Adipose tissue (tissue), 3 donors: ENCODE measurements around the gene ST3GAL2. TPM values are rescaled to one million over a fixed set of nuclear protein-coding genes. Genes with fewer than 3 reads are reported as not detected.

Experiments used
- H3K27ac ChIP-seq: one replicate; pipeline ENCODE4 v1.5.1; 2013; ENCODE audit warnings: low read depth, low read length
- WGBS, 3 donors: extraction: QIAGEN DNeasy Blood & Tissue Kit; methylation state at CpG; one replicate each; pipeline ENCODE4 v1.1.7; 2013; 5-methylcytosine and 5-hydroxymethylcytosine counted together
- polyA plus RNA-seq, 3 donors: library from polyadenylated mRNA; stranded (reverse); fragments of 200-250 nt; gene quantifications; one replicate each; pipeline ENCODE4 v1.2.3, GENCODE V29; 2013
- donor health status: healthy with polysubstance abuse.
- donor health status: Bipolar disorder and iron deficiency.
- donor health status: healthy.

The ST3GAL2 gene, protein sequence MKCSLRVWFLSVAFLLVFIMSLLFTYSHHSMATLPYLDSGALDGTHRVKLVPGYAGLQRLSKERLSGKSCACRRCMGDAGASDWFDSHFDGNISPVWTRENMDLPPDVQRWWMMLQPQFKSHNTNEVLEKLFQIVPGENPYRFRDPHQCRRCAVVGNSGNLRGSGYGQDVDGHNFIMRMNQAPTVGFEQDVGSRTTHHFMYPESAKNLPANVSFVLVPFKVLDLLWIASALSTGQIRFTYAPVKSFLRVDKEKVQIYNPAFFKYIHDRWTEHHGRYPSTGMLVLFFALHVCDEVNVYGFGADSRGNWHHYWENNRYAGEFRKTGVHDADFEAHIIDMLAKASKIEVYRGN
- 10 to 100 TPM in 2 of 3 donors, 1 to 10 TPM in 1; 3.3 to 11.9 (median 10.5) TPM for polyA plus RNA-seq

DNA sequence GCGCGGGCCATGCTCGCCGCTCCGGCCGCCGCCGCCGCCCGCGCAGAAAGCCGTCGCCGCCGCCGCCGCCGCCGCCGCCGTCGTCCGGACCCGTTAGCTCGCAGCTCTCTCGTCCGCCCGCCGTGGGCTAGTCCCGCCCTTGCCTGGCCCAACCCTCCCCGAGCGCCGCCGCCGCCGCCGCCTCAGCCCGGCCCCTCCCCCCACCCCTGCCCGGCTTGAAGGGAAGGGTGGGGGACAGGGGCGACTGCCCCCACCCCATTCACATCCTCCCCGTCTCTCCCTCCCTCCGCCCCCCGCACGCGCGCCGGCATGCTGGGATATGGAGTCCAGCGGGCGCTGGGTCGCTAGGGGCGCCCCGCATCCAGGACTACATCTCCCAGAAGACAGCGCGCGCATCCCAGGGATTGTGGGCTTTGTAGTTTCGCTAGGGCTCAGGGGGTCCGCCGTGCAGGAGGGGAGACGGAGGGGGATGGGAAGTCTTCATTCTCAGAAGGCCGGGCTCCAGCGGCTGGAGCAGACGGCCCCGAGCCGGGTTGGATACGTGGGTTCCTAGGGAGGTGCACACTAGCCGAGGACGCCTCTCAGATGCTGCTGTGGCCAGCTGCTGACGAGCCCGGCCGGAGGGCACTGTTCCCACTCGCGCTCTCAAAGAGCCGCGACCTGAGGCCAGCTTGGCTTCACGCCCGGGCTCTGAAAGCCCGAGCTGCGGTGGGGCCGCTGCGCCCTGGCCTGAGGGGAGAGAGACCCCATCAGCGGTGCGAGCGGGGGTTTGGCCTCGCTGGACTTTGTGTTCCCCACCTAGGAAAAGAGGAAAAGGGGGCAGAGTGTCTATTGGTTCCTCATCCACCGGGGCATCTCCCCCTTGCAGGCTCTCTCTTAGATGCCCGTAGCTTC is at the start of gene ST3GAL2:
Gene ST3GAL2, minus strand, starts transcription at position 132 of the 894 bp plus-strand sequence. CDS start 40,570 bp downstream, outside the sequence.
- 1 to 2% (median 1%) methylated on average over 33 to 85 of the region's 86 CpGs for WGBS, 3 donors
- no peak within 1 kb of the TSS for H3K27ac ChIP-seq

DNA sequence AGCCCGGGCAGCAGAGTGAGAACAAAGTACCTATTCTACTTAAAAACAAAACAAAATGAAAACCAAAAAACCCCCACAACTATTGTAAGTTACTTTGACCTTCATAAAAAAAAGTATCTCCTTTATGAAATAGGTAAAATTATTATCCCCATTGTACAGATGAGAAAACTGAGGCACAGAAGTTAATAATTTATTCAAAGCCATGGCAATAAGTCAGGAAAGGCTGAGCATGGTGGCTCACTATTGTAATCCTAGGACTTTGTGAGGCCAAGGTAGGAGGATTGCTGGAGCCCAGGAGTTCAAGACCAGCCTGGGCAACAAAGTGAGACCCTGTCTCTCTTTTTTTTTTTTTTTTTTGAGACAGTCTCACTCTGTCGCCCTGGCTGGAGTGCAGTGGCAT is 46.0 kb upstream of the ST3GAL2 start:
- 95 to 98% (median 96%) methylated on average over 2 of the region's 2 CpGs for WGBS, 3 donors

DNA sequence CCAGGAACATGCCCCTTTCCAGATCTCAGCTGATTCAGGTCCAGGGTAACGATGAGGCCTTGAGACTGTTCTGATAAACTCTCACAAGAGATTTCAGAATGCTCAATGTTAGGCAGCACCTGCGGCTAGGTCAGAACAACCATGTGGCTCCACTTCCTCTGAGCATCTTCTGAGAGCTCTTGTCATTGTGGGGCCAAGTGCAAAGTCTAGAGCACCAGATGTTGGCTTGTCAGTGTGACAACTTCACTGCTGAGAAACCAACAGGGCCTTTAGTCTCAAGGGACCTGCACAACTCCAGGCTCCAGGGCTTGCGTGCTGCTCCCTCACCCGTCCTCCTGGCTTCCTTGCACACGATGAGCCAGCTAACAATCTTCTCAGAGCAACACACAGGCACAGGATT is 44.5 kb upstream of the ST3GAL2 start:
- no peak overlapping the region for H3K27ac ChIP-seq
- 78 to 94% (median 90%) methylated on average over 5 of the region's 5 CpGs for WGBS, 3 donors

More for the DNA sequence above, 46.0 kb upstream of the ST3GAL2 start:
- no peak overlapping the region for H3K27ac ChIP-seq

DNA sequence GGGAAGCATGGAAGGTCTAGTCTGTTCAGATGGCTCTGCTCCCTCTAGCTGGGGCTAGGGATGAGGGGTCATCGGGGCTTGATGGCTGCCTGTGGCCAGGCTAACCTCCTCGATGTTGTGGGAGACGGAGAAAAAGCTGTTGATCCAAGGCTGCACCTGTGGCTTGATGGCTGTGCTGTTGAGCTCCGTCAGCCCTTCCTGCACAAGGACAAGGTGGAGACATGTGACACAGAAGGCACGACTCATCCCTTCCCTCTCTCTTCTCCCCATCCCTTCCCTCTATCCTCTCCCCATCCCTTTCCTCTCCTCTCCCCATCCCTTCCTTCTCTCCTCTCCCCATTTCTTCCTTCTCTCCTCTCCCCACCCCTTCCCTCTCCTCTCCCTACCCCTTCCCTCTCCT is 43.7 kb upstream of the ST3GAL2 start:
- 85 to 89% (median 88%) methylated on average over 5 of the region's 5 CpGs for WGBS, 3 donors
- H3K27ac ChIP-seq = no peak overlapping the region

DNA sequence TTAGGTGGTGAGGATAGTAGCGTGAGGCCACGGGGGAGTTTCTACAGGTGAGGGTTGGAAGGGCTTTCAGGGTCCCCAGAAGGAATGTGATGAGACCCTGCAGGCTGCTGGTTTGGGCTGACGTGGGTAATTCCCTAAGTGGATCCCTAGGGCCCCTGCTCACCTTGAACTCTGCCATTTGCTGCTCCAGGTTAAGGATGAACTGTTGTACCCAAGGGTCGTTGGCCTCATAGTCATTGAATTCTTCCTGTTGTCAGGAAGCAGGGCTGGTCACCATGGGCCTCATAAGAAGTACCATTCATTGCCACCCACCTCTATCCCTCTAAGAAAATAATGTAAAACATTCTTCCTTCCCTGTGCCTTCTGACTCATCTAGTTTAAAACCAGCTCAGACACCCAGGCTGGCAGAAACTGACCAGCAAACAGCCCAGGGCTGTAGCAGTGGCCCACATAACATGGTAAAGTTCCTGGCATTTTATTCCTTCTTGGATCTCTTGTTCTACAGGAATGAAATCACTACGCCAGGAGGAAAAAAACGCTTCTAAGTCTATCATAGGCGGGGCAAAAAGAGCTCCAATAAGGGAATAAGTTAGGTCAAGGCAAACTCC is 43.1 kb upstream of the ST3GAL2 start:
- WGBS, 3 donors = 91 to 92% (median 91%) methylated on average over 7 of the region's 7 CpGs
- H3K27ac ChIP-seq = no peak overlapping the region

DNA sequence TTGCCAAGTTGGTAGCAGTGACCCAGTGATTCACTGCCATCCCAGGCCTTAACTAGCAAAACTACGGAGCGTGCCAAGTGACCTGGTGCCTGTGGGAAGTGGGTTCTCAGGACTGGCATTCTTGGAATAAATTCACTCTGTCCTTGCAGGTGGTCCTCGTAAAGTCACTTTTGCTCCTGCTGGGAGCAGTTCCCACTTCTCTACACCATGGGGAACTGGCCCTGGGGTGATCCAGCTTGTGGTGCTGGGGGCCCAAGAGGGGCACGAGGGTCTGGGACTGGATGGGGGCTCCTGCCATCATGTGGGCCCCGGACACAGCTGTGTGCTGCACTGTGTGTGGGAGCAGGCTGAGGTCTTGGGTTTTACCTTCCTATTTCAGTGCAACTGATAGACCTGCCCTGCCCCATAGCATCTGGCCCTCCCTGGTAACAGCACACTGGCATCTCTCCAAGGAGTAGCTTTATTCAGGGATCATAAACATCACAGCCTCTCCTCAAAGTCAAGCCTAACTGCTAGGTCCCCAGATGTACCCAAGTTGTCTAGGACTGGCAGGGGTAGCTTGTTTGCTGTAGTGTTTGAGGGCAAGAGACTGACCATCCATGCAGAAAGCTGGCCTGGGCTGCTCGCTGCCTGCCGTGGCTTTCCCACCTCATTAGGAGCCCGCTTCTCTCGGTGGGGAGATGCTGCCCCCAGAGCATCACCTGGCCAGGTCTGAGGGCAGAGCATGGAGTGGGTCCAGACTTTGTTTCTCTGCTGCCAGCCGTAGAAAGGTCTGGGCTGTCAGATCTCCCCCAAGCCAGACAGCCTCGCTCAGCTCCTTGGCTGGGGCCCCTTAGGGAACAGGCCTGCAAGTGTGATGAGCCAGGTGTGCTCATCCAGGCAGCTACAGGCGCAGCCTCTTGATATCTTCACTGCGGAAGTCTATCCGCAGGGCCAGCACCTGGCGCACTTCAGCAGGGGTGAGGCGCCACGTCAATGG is 41.5 kb upstream of the ST3GAL2 start:
- 87 to 93% (median 92%) methylated on average over 17 of the region's 17 CpGs for WGBS, 3 donors
- no peak overlapping the region for H3K27ac ChIP-seq

DNA sequence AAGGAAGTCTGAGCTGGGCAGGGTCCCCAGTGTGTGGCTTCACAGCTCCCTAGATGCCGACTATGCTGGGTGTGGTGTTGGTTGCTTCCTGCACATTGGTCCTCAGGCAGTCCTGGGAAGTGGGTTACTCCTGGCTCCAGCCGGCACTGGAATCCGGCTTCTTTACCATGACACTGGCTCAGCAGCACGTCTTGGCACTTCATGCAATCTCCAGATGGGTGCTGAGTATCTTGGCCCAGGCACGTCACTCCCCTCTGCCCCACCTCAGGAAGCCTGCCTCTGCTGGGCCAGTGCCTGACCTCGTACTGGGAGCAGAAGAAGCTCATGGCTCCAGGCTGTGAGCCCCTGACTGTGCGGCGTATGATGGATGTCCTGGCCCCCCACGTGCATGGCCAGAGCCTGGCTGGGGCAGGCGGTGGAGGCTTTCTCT is 40.0 kb upstream of the ST3GAL2 start:
- WGBS, 3 donors = 41 to 67% (median 51%) methylated on average over 10 of the region's 10 CpGs
- H3K27ac ChIP-seq = no peak overlapping the region

DNA sequence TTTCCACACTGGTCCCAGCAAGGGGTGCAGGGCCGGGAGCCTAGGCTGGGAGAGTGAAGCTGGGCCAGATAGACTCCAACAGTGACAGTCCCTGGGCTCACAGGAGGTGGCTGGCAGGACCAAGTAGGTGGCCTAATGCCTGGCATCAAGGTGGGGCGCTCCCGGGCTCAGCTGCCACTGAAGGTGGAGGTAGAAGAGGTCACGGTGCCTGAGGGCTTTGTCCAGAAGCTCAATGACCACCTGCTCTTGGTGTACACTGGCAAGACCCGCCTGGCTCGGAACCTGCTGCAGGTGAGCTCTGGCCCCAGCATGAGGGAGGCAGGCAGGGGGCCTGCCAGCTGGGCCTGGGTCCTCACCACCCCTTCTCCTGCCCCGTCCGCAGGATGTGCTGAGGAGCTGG is 39.3 kb upstream of the ST3GAL2 start:
- WGBS, 3 donors = 87 to 98% (median 90%) methylated on average over 8 of the region's 8 CpGs
- H3K27ac ChIP-seq = no peak overlapping the region

DNA sequence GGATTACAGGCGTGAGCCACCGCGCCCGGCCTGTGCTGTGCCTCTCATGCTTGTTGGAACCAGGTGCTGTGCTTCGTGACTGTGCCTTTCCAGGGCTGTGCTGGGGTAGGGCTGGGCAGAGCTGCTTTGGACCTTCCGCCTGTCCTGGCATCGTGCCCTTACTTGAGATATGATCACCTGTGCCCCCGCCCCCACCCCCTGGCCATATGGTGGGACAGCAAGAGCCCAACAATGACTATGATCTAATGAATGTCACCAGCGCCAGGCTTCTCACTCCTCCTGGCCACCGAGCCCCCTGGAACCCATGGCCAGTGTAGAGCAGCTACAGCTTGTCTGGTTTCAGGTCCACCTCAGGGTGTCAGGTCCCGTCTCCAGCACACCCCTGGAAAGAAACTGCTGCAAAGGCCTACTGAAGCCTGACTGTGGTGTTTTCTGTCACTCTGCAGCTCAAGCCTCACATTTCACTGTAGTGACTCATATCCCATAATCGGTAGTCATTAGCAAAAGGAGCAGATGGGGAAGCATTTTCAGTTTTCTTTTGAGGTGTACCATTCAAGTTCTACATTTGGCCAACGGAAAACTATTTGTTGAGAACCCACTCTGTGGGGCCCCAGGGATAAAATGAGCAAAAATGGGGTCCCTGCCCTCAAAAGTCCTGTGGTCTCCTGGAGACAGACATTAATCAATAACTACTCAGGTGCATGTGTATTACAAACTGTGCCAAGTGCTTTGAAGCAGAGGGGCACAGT is 37.5 kb upstream of the ST3GAL2 start:
- 84 to 88% (median 87%) methylated on average over 9 to 13 of the region's 13 CpGs for WGBS, 3 donors
- no peak overlapping the region for H3K27ac ChIP-seq

DNA sequence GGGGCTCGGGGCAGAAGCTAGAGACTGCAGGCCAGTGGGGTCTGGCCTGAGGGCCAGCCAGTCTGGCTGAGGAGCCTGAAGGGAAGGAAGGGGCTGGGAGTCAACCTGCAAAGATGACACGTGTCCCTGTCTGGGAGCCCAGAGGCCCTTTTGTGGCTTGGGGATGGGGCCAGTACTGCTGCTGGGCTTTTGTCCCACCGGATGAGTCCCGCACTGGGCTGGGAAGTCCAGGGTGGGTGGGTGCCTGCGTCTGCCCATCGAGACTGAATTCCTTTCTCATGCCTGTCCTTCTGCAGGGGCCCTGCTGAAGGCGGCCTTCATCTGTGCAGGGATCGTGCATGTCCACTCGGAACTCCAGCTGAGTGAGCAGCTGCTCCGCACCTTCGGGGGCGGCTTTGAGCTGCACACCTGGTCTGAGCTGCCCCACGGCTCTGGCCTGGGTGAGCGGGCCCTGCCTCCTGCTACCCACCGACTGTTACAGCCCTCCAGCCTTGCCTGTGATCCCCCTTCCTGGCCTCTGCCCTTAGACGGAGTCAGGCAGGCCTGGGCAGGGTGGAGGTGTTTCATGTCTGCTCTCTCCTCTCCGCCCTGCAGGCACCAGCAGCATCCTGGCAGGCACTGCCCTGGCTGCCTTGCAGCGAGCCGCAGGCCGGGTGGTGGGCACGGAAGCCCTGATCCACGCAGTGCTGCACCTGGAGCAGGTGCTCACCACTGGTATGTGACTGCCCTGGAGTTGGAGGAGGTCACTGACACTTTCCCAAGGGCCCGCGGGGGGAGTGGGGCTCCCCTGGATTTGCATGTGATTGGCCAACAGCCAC is 36.4 kb upstream of the ST3GAL2 start:
- H3K27ac ChIP-seq = no peak overlapping the region
- WGBS, 3 donors = 89 to 94% (median 91%) methylated on average over 24 of the region's 24 CpGs

DNA sequence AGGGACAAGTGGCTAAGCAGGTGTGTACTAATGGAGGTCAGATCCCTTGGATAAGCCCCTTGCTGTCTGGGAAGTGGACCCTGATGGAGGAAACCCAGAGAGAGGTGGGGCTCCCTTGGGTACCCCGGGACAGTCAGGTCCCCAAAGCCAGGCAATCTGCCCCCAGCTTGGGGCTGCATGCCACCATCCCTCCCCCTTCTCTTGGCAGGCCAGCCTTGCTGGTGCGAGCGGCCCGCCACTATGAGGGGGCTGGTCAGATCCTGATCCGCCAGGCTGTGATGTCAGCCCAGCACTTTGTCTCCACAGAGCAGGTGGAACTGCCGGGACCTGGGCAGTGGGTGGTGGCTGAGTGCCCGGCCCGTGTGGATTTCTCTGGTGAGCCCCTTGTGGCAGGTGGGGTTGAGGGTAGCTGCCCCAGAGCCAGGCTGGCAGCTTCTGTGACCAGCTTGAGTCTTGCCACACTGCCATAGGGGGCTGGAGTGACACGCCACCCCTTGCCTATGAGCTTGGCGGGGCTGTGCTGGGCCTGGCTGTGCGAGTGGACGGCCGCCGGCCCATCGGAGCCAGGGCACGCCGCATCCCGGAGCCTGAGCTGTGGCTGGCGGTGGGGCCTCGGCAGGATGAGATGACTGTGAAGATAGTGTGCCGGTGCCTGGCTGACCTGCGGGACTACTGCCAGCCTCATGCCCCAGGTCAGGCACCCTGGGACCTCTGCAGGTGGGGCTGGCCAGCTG is 35.6 kb upstream of the ST3GAL2 start:
- WGBS, 3 donors = 95% methylated on average over 20 to 22 of the region's 22 CpGs

DNA sequence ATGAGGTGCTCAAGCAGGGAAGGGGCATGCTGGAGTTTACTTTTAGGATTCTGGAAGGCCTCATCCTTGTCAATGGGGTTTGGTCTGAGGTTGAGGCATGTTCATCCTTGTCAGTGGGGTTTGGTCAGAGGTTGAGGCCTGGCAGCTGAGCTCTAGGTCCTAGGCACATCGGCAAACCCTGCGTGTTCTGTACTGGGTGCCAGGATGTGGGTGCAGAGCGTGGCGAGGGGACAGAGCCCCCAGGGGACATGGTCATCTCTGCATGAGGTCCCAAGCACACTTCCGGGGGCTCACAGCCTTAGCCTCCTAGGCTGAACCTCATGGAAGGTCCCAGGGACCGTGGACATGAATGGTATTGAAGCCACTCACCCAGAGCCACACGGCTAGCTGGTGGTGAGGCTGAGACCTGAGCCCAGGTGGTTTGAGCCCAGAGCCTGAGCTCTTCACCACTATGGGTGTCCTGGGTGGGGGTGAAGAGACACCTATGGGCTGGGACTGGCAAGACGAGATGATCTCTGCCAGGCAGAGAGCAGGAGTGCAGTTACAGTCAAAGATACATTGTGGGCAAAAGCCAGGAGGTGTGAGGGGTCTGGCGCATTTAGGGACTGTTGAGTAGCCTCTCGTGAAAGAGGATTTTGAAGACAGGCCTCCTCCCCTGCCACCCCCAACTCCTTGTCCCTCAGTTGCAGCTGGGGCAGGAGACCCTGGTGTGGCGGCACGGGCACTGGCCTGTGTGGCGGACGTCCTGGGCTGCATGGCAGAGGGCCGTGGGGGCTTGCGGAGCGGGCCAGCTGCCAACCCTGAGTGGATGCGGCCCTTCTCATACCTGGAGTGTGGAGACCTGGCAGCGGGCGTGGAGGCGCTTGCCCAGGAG is 34.8 kb upstream of the ST3GAL2 start:
- WGBS, 3 donors = 93 to 96% (median 94%) methylated on average over 21 of the region's 21 CpGs

More for the DNA sequence above, 35.6 kb upstream of the ST3GAL2 start:
- H3K27ac ChIP-seq = no peak overlapping the region

DNA sequence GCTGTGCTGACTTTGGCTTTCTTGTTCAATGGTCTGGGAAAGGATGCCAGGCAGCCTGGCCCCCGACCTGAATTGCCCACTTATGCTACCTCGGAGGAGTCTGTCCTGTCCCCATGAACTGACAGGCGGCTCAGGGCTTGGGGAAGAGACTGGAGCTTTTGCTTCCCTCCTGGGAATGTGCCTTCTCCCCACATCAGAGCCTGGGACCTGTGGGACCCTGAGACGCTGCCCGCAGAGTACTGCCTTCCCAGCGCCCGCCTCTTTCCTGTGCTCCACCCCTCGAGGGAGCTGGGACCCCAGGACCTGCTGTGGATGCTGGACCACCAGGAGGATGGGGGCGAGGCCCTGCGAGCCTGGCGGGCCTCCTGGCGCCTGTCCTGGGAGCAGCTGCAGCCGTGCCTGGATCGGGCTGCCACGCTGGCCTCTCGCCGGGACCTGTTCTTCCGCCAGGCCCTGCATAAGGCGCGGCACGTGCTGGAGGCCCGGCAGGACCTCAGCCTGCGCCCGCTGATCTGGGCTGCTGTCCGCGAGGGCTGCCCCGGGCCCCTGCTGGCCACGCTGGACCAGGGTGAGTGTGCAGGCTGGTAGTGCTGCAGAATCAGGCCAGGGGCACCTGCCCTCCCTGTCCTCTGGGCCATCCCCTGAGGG is 34.0 kb upstream of the ST3GAL2 start:
- no peak overlapping the region for H3K27ac ChIP-seq
- 89 to 90% (median 90%) methylated on average over 26 to 28 of the region's 28 CpGs for WGBS, 3 donors

More for the DNA sequence above, 34.8 kb upstream of the ST3GAL2 start:
- no peak overlapping the region for H3K27ac ChIP-seq

DNA sequence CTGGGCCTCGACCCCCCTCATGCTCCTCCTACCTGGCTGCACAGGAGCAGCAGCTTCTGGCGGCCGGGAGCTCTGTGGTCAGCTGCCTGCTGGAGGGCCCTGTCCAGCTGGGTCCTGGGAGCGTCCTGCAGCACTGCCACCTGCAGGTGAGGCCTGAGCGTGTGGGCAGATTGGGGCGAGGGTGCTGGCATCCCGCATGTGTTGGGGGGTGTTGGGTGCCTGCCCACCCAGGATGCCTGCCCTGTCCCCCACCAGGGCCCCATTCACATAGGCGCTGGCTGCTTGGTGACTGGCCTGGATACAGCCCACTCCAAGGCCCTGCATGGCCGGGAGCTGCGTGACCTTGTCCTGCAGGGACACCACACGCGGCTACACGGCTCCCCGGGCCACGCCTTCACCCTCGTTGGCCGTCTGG is 32.0 kb upstream of the ST3GAL2 start:
- WGBS, 3 donors = 73 to 83% (median 76%) methylated on average over 15 to 17 of the region's 17 CpGs
- no peak overlapping the region for H3K27ac ChIP-seq
